Naive B cell (primary cell): ENCODE data around the gene C14orf180. TPM values are rescaled to one million over a fixed set of nuclear protein-coding genes. Genes with fewer than 3 reads are reported as not detected.

Experiments used
- ATAC-seq, 2 donors: fragments of 150-1000 bp; cut with Tn5 transposase; 2 replicates each; pipeline ENCODE4 v1.10.0; 2021; ENCODE audit warnings: low read depth in 2 of 2, mild to moderate bottlenecking in 2 of 2, moderate library complexity in 2 of 2
- DNase-seq: peaks from one replicate; pipeline ENCODE4 v3.0.0; 2022
- H3K27ac Mint-ChIP-seq, 6 donors: one replicate each; pipeline ENCODE4 v1.8.0; 2020 to 2022; ENCODE audit warnings: mild to moderate bottlenecking in 6 of 6, mixed read lengths in 6 of 6, moderate library complexity in 5 of 6, inconsistent platforms in 2 of 6
- H3K27me3 Mint-ChIP-seq, 3 donors: one replicate each; pipeline ENCODE4 v1.8.0; 2021 to 2022; ENCODE audit warnings: mixed read lengths in 3 of 3, mild to moderate bottlenecking in 1 of 3
- H3K36me3 Mint-ChIP-seq, 2 donors: one replicate each; pipeline ENCODE4 v1.8.0; 2020 to 2022; ENCODE audit warnings: mixed read lengths in 2 of 2, inconsistent platforms in 1 of 2, mild to moderate bottlenecking in 1 of 2
- H3K4me1 Mint-ChIP-seq, 3 donors: one replicate each; pipeline ENCODE4 v1.8.0; 2020 to 2022; ENCODE audit warnings: mixed read lengths in 3 of 3, inconsistent platforms in 1 of 3, mild to moderate bottlenecking in 1 of 3, moderate library complexity in 1 of 3
- H3K4me3 Mint-ChIP-seq, 8 donors: one replicate each; pipeline ENCODE4 v1.8.0; 2020 to 2022; ENCODE audit warnings: mild to moderate bottlenecking in 8 of 8, mixed read lengths in 8 of 8, moderate library complexity in 8 of 8, inconsistent platforms in 2 of 8
- H3K9me3 Mint-ChIP-seq, 7 donors: one replicate each; pipeline ENCODE4 v1.8.0; 2020 to 2022; ENCODE audit warnings: mixed read lengths in 7 of 7, mild to moderate bottlenecking in 5 of 7, inconsistent platforms in 2 of 7, moderate library complexity in 1 of 7
- polyA plus RNA-seq, 6 donors: library from polyadenylated mRNA; unstranded; fragments of 300-500 nt; fragmentation: Illumina TruSeq; gene quantifications; one replicate each; pipeline ENCODE4 v1.2.3, GENCODE V29; 2021; ENCODE audit warnings: low read depth in 6 of 6

Gene C14orf180
- polyA plus RNA-seq, result not detected

DNA sequence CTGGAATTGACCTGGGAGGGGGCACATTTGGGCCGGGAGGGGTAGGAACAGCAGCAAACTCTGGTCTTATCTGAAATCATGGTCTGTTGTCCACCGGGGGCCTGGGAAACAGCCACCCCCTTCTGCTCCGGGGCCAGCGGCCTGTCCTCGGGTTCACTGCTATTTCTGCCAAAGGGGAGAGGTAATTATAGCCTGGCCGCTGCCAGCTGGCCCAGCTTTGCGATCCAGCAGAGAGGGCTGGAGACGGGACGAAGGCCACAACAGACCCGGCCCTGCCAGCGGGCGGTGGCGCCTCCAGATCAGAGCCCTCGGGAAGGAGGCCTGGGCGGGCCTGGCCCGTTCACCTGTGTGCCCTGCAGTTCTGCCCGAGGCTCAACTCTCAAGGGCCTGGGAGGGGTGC, at the start of gene C14orf180:
TSS of gene C14orf180 (plus strand) at position 258 of the 400 bp plus-strand sequence. CDS start 6,667 bp downstream, outside the sequence.
- H3K4me3 Mint-ChIP-seq, result no peak within 1 kb of the TSS
- ATAC-seq (no peak), DNase-seq (no peak)
- H3K27ac Mint-ChIP-seq, result no peak within 1 kb of the TSS
- no peaks in the 10 kb centered on the region for H3K9me3 Mint-ChIP-seq
- peaks cover 8 to 32% (median 24%) of the 10 kb centered on the region in 3 donors for H3K27me3 Mint-ChIP-seq
- H3K4me1 Mint-ChIP-seq, result peaks cover 0 to 4% (median 0%) of the 10 kb centered on the region in 3 donors
- no peaks in the 10 kb centered on the region for H3K36me3 Mint-ChIP-seq

DNA sequence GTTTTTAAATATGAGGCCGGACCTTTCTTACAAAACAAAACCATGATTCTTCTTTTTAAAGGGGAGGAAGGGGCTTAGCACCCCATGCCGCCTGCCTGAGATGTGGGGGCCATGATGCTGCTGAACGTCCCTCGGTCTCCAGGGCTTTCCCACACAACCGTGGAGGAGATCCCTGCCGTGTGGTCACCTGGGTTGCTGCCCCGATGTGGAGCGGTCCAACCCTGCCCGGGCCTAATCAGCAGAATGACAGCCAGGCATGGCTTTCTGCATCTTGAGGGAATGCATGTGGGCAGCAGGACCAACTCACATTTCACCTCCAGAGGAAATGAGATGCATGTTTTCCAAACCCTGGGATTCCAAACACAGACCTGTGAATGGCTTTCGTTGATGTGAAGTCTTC, 48.9 kb upstream of the C14orf180 start:
- DNase-seq (no peak), ATAC-seq (no peak)
- Mint-ChIP-seq H3K27me3 (peaks cover 8 to 19% (median 17%) of the 10 kb centered on the region in 3 donors), H3K36me3 (peaks cover 4 to 17% of the 10 kb centered on the region in 2 donors), H3K4me3 (no peak overlapping the region), H3K9me3 (peaks cover 6 to 36% (median 15%) of the 10 kb centered on the region in 7 donors), H3K4me1 (no peaks in the 10 kb centered on the region), H3K27ac (no peak overlapping the region)

DNA sequence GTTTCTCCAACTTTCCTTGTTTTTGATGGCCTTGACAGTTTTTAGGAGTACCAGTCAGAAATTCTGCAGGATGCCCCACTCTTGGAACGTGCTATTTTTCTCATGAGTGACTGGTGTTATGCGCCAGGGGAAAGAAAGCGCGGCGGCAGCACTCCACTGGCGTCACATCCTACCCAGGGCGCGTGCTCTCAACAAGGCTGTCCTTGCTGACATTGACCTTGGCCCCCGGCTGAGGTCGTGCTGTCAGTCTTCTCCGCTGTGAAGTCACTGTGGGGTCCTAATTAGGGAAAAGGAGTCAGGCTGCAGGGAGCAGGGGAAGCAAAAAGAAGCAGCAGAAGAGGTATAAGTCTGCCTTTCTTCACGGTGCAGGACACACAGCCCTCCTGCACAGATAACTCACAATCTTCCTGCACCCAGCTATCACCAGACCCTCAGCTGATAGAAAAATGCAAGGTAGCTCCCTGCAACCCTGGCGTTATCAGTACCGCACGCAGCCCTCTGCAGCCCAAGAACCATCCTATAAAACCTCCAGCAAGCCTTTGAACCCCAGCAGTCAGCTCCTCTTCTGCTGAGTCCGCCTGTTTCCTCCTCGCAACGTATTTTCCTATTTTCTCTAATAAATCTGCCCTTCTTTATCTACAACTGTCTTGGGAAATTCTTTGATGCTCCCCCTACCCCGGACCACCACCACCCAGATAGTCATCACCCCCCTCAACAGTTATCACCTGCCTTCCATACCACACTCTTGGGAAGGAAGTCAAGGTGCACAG, 48.0 kb upstream of the C14orf180 start:
- Mint-ChIP-seq H3K27me3 (peaks cover 10 to 23% (median 17%) of the 10 kb centered on the region in 3 donors), H3K27ac (peak overlapping the region in 1 of 6 donors; percentile 89), H3K9me3 (peaks cover 6 to 32% (median 12%) of the 10 kb centered on the region in 7 donors), H3K36me3 (peaks cover 4 to 15% of the 10 kb centered on the region in 2 donors), H3K4me1 (no peaks in the 10 kb centered on the region), H3K4me3 (no peak overlapping the region)
- DNase-seq (no peak), ATAC-seq (no peak)

DNA sequence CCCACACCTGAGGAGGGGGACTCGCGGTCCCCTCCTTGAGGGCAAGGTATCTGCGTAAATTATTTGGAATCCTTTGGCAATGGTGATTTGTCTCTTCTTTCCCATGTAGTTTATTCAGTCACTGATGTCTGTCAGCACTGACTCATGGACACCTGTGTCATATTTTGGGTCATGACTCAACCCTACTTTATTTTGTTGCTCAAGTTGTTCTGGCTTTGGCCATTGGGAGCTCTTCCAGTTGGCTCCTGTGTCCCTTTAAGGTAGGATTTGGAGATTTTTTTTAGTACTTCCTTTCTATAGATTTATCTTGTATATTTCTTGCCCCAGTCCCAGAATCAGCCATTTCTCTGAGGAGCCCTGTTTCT, 47.4 kb upstream of the C14orf180 start:
- no peak for DNase-seq
- ATAC-seq, result no peak
- H3K27ac Mint-ChIP-seq, result peak overlapping the region in 1 of 6 donors; percentile 89
- peaks cover 4 to 10% of the 10 kb centered on the region in 2 donors for H3K36me3 Mint-ChIP-seq
- peaks cover 5 to 27% (median 7%) of the 10 kb centered on the region in 7 donors for H3K9me3 Mint-ChIP-seq
- H3K4me1 Mint-ChIP-seq, result no peaks in the 10 kb centered on the region
- no peak overlapping the region for H3K4me3 Mint-ChIP-seq
- H3K27me3 Mint-ChIP-seq, result peaks cover 16 to 28% (median 21%) of the 10 kb centered on the region in 3 donors

DNA sequence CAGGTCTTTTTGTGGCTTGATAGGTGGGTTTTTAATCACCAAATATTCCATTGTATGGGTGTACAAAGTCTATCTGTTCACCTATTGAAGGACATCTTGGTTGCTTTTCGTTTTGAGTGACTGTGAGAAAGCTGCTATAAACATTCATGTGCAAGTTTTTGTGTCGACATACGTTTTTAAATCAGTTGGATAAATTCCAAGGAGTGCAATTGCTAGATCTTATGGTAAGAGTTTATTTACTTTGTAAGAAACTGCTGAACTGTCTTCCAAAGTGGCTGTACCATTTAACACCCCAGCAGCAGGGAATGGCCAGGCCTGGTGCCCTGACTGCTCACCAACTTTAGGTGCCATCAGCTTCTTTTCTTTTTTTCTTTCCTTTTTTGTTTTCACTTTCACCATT, 45.5 kb upstream of the C14orf180 start:
- Mint-ChIP-seq H3K9me3 (peaks cover 0 to 14% (median 5%) of the 10 kb centered on the region in 7 donors), H3K4me1 (peaks cover 0 to 2% (median 0%) of the 10 kb centered on the region in 3 donors), H3K4me3 (no peak overlapping the region), H3K27me3 (peaks cover 20 to 26% (median 23%) of the 10 kb centered on the region in 3 donors), H3K36me3 (no peaks in the 10 kb centered on the region), H3K27ac (no peak overlapping the region)
- ATAC-seq (no peak), DNase-seq (no peak)

DNA sequence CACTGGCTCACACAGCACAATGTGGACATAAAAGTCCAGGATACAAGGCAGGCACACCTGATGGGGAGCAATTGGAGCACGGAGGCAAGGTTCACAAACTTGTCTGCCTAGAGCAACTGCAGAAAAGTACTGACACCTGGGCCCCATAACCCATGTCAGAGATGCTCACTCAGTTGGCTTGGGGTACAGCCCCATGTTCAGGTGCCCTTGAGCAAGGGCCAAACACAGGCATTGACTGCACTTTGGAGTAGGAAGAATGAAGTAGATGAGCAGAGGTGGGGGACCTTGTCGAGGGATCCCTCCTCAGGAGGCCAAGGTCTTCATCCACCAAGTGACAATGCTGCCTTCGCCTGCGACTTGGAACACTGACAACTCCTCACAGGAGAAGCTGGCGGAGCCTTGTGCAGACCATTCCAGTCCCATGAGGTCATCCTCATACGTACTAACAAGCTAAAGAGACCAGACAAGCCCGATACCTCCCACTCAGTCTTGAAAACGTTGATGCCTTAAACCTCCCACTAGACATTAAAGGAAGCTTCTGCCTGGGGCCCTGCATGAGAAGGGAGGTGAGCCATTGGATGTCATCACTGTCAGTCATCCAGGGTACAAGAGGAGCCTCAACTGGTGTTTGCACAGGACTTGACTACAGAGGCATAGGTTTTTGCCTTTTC, 42.5 kb upstream of the C14orf180 start:
- Mint-ChIP-seq H3K9me3 (peaks cover 0 to 14% (median 5%) of the 10 kb centered on the region in 7 donors), H3K27ac (no peak overlapping the region)
- ATAC-seq, result no peak

DNA sequence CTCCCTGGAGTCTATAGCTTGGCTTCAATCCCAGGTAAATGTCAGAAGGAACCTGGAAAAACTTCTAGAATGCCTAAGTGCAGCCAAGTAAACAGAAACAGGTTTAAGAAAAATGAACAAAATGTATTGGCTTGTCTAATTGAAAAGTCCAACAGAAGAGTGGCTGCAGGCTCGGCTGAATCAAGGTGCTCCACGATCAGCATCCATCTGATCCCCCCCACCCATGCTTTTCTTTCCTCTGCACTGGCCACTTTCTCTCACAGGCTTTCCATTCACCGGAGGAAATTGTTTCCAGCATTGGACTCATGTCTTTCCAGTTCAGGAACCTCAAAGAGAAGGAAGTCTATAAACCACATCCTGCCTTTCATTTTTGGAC, 42.0 kb upstream of the C14orf180 start:
- peaks cover 11 to 30% (median 27%) of the 10 kb centered on the region in 3 donors for H3K27me3 Mint-ChIP-seq

More for the DNA sequence above, 42.5 kb upstream of the C14orf180 start:
- Mint-ChIP-seq H3K27me3 (peaks cover 16 to 25% (median 24%) of the 10 kb centered on the region in 3 donors), H3K36me3 (no peaks in the 10 kb centered on the region), H3K4me3 (no peak overlapping the region), H3K4me1 (peaks cover 0 to 2% (median 0%) of the 10 kb centered on the region in 3 donors)
- no peak for DNase-seq

DNA sequence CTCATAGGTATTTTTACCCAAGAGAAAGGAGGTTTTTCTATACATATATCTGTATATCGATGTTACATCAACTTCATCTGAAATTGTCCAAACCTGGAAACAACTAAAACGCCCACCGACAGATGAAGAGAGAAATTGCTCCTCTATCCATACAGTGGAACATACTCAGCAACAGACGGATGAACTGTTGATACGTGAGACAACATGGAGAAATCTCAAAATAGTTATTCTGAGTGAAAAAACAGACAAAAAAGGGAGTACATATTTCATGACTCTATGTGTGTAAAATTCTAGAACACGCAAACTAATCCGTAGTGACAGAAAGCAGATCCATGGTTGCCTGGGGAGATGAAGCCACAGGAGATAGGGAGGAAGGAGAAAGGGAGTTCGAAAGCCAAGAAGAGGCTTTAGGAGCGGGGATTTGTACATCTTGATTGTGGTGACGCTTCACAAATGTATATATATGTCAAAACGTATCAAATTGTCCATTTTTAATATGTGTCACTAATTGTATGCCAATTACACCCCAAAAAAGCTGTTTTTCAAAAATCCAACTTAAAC, 37.6 kb upstream of the C14orf180 start:
- H3K4me3 Mint-ChIP-seq, result peak overlapping the region in 1 of 8 donors; percentile 1
- no peak overlapping the region for H3K27ac Mint-ChIP-seq
- no peaks in the 10 kb centered on the region for H3K36me3 Mint-ChIP-seq
- ATAC-seq (no peak), DNase-seq (no peak)
- H3K4me1 Mint-ChIP-seq, result peaks cover 0 to 2% (median 0%) of the 10 kb centered on the region in 3 donors
- peaks cover 25 to 53% (median 50%) of the 10 kb centered on the region in 3 donors for H3K27me3 Mint-ChIP-seq
- H3K9me3 Mint-ChIP-seq, result no peaks in the 10 kb centered on the region

More for the DNA sequence above, 42.0 kb upstream of the C14orf180 start:
- no peak overlapping the region for H3K4me3 Mint-ChIP-seq
- peaks cover 0 to 2% (median 0%) of the 10 kb centered on the region in 3 donors for H3K4me1 Mint-ChIP-seq
- DNase-seq, result no peak
- no peaks in the 10 kb centered on the region for H3K36me3 Mint-ChIP-seq
- no peak for ATAC-seq
- no peak overlapping the region for H3K27ac Mint-ChIP-seq
- peaks cover 0 to 14% (median 5%) of the 10 kb centered on the region in 7 donors for H3K9me3 Mint-ChIP-seq

DNA sequence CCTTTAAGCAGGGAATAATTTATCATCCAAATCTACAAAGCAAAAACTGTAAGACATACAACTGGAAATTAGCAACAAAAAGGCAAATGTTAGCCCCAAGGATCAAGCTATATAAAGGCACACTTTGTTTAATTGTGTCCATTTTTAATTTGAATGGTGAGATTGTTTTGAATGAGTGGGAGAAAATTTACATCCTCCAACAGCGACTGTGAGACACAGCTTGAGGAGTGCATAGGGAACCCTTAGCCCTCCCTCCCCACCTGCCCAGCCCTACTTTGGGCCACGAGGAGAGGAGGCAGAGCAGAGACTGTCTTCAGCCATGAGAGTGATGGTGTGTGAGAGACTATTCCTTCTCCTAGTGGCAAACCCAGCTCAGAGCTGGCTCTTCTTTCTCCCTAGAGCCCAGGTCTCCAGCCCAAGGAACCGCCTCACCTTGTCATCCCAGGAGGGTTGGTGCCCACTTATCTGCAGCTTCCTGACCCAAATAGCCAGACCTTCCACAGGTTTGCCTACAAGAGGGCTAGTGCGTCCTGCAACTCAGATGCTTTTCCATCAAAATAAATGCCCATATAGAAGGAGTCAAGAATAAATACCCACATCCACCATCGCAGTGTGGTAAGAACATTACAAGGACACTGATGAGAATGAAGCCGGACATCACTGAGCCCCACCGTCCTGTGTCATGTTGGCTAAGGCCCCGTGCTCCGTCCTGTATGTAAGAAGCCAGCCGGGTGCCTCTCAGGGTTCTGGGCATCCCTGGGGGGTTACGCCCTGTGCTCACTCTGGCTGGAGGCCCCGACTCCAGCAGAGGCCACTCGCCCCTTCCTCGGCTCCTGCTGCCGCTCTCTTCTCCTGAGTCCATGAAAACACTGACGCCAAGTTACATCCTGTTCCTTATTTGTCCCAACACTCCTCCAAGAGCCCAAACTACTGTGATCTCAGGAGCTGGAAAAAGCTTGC, 36.4 kb upstream of the C14orf180 start:
- Mint-ChIP-seq H3K9me3 (no peaks in the 10 kb centered on the region), H3K4me3 (no peak overlapping the region), H3K27ac (peak overlapping the region in 1 of 6 donors; percentile 73), H3K36me3 (no peaks in the 10 kb centered on the region), H3K4me1 (no peaks in the 10 kb centered on the region), H3K27me3 (peaks cover 22 to 58% (median 44%) of the 10 kb centered on the region in 3 donors)
- DNase-seq (no peak), ATAC-seq (no peak)

DNA sequence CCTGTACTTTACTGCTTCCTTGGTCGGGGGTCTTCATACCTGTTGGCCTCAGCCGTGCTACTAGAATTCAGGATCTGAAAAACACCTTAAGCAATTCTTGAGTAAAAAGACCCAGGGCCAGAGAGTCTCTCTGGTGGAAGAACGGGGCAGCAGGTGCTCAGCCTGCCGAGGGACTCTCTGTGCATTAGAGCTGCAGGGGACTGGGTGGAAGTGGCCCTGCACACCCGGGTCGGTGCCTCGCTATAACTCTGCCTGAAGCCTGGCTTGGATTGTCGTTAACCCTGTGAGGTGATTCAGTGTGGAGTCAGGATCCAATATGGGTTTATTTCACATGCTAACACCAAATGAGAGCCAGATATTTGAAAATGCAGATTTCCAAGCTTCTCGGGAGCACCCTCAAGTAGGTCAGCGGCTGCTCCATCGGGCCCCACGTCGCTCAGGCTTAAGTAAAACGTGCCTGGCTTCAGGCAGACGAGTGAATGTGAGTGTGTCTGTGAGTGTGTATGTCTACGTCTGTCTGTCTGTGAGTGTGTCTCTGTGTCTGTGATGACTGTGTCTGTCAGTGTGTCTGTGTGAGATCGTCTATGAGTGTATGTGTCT, 35.1 kb upstream of the C14orf180 start:
- H3K27ac Mint-ChIP-seq, result no peak overlapping the region
- no peak for ATAC-seq

DNA sequence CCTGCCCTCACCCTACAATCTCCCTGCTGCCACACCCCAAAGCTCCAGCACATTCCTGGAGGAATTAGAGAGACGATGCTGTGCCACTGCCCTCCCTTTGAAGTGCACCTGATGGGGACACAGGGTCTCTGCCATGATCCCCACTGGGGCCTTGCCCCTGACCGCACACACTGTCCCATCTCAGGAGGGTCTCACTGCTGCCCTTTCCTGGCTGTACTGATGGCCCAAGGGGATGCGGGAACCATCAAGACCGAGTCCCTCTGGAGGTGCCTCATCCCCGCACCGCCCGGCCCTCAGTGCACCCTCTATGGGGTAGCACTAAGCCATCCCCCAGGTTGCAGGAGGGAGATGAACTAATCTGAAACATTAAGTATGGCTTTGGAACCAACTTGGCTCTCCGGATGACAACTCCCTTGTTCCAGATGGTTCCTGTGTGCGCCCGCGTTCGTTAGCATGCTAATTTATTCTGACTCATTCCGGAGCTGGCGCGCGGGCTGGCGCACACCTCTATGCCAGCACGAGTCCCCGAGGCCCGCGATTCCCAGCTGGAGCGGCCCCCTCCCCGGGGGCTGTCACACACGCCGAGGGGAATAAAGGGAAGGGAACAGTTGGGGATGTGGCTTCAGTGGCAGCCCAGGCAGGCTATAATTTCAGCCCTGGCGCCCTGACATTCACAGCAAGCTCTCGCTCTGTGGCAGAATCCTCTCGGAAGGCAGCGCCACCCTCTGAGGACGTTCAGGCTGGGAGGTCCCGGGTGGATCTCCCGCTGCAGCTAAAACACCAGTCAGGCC, 34.2 kb upstream of the C14orf180 start:
- Mint-ChIP-seq H3K9me3 (peaks cover 0 to 6% (median 0%) of the 10 kb centered on the region in 7 donors), H3K27ac (no peak overlapping the region), H3K4me3 (no peak overlapping the region), H3K36me3 (no peaks in the 10 kb centered on the region), H3K4me1 (no peaks in the 10 kb centered on the region), H3K27me3 (peaks cover 27 to 64% (median 51%) of the 10 kb centered on the region in 3 donors)
- DNase-seq (no peak), ATAC-seq (no peak)

More for the DNA sequence above, 35.1 kb upstream of the C14orf180 start:
- DNase-seq, result no peak
- H3K9me3 Mint-ChIP-seq, result no peaks in the 10 kb centered on the region
- no peaks in the 10 kb centered on the region for H3K36me3 Mint-ChIP-seq
- H3K27me3 Mint-ChIP-seq, result peaks cover 22 to 58% (median 44%) of the 10 kb centered on the region in 3 donors
- no peak overlapping the region for H3K4me3 Mint-ChIP-seq
- H3K4me1 Mint-ChIP-seq, result no peaks in the 10 kb centered on the region
